GM12878 (cell line): ENCODE results near the gene APCDD1L.

Source experiments
- BHLHE40 ChIP-seq, 2 experiments: fragments of 450-650 bp in 1 of 2; IDR thresholded peaks; 2 replicates each; pipeline ENCODE4 v1.6.1; 2011 to 2017; ENCODE audit warnings: low read depth in 2 of 2, borderline replicate concordance in 1 of 2, improper control_type of control experiment in 1 of 2, low read length in 1 of 2, mild to moderate bottlenecking in 1 of 2
- BRCA1 ChIP-seq: IDR thresholded peaks from 2 replicates; pipeline ENCODE4 v1.6.1; 2011; ENCODE audit warnings: low read depth, low read length, improper control_type of control experiment
- CHD1 ChIP-seq: IDR thresholded peaks from 2 replicates; pipeline ENCODE4 v1.6.1; 2012; ENCODE audit warnings: low read depth, low read length, improper control_type of control experiment
- ESRRA ChIP-seq: IDR thresholded peaks from 2 replicates; pipeline ENCODE4 v1.6.1; 2012; ENCODE audit warnings: mild to moderate bottlenecking, low read length, improper control_type of control experiment
- POLR2A ChIP-seq: IDR thresholded peaks from 2 replicates; pipeline ENCODE4 v1.6.1; 2011; ENCODE audit warnings: low read depth, mild to moderate bottlenecking, low read length
- POLR2AphosphoS5 ChIP-seq: IDR thresholded peaks from 2 replicates; pipeline ENCODE4 v1.6.1; 2011; ENCODE audit warnings: mild to moderate bottlenecking, low read length, inconsistent platforms
- RAD21 ChIP-seq: IDR thresholded peaks from 2 replicates; pipeline ENCODE4 v1.6.1; 2011; ENCODE audit warnings: mild to moderate bottlenecking, low read depth, low read length, moderate library complexity; ENCODE audit not compliant: insufficient read depth
- SUPT20H ChIP-seq: IDR thresholded peaks from 2 replicates; pipeline ENCODE4 v1.6.1; 2011; ENCODE audit warnings: low read depth, mild to moderate bottlenecking, low read length, moderate library complexity, borderline replicate concordance; ENCODE audit not compliant: control insufficient read depth
- ZNF622 ChIP-seq: fragments of 450-650 bp; IDR thresholded peaks from 2 replicates; pipeline ENCODE4 v1.6.1; 2017; ENCODE audit warnings: mild to moderate bottlenecking, inconsistent platforms
- TF ChIP-seq, protein P1 (sequence below): fragments of 450-650 bp; IDR thresholded peaks from 2 replicates; pipeline ENCODE4 v1.6.1; 2017; ENCODE audit warnings: mild to moderate bottlenecking, moderate library complexity
- TF ChIP-seq, protein P2 (sequence below): fragments of 450-650 bp; IDR thresholded peaks from 2 replicates; pipeline ENCODE4 v1.6.1; 2018; ENCODE audit warnings: borderline replicate concordance, mild to moderate bottlenecking; ENCODE audit not compliant: partially characterized antibody
- TF ChIP-seq, protein P3 (sequence below): IDR thresholded peaks from 2 replicates; pipeline ENCODE4 v1.6.1; 2012; ENCODE audit warnings: mild to moderate bottlenecking, low read depth, low read length

DNA sequence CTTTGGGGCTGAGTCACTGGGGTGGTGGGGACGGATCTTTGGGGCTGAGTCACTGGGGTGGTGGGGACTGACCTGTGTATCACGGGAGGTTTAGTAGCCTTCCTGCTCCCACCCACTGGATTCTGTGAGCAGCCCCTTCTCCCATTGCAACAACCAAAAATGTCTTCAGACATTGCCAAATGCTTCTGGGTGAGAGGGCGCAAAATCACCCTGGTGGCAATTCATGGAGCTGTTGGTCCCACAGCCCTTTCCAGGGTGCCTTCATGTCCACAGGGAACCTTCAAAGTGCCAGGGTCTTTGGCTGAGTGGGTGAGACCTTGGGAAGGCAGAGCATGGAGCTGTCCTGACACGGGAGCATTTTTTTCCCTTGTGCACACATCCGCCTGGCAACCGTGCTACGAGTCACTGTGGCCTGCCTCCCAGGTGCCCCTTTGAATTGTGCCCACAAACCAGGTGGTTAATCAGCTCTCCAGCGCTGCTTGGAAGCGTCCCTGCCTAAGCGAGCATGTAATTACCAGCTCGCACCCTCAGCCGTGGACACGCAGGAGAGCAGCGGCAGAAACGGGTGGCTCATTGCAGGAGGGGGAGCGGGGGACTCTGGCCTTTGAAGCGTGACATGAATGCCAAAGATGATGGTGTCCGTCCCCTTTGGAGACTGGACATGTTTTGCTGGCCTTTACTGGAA lies 27.4 kb upstream of the APCDD1L start:
- TF ChIP-seq RAD21 (no peak), CHD1 (no peak), POLR2AphosphoS5 (no peak), ZNF622 (no peak), BHLHE40 (IDR thresholded peaks at IDR 0.05; ENCODE audit: borderline replicate concordance in 1 of 2, low read depth in 2 of 2, low read length in 1 of 2) (no peak), SUPT20H (no peak), POLR2A (no peak), ESRRA (no peak), BRCA1 (no peak)
- TF ChIP-seq, protein P1, sequence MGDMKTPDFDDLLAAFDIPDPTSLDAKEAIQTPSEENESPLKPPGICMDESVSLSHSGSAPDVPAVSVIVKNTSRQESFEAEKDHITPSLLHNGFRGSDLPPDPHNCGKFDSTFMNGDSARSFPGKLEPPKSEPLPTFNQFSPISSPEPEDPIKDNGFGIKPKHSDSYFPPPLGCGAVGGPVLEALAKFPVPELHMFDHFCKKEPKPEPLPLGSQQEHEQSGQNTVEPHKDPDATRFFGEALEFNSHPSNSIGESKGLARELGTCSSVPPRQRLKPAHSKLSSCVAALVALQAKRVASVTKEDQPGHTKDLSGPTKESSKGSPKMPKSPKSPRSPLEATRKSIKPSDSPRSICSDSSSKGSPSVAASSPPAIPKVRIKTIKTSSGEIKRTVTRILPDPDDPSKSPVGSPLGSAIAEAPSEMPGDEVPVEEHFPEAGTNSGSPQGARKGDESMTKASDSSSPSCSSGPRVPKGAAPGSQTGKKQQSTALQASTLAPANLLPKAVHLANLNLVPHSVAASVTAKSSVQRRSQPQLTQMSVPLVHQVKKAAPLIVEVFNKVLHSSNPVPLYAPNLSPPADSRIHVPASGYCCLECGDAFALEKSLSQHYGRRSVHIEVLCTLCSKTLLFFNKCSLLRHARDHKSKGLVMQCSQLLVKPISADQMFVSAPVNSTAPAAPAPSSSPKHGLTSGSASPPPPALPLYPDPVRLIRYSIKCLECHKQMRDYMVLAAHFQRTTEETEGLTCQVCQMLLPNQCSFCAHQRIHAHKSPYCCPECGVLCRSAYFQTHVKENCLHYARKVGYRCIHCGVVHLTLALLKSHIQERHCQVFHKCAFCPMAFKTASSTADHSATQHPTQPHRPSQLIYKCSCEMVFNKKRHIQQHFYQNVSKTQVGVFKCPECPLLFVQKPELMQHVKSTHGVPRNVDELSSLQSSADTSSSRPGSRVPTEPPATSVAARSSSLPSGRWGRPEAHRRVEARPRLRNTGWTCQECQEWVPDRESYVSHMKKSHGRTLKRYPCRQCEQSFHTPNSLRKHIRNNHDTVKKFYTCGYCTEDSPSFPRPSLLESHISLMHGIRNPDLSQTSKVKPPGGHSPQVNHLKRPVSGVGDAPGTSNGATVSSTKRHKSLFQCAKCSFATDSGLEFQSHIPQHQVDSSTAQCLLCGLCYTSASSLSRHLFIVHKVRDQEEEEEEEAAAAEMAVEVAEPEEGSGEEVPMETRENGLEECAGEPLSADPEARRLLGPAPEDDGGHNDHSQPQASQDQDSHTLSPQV: no peak
- TF ChIP-seq, protein P2, sequence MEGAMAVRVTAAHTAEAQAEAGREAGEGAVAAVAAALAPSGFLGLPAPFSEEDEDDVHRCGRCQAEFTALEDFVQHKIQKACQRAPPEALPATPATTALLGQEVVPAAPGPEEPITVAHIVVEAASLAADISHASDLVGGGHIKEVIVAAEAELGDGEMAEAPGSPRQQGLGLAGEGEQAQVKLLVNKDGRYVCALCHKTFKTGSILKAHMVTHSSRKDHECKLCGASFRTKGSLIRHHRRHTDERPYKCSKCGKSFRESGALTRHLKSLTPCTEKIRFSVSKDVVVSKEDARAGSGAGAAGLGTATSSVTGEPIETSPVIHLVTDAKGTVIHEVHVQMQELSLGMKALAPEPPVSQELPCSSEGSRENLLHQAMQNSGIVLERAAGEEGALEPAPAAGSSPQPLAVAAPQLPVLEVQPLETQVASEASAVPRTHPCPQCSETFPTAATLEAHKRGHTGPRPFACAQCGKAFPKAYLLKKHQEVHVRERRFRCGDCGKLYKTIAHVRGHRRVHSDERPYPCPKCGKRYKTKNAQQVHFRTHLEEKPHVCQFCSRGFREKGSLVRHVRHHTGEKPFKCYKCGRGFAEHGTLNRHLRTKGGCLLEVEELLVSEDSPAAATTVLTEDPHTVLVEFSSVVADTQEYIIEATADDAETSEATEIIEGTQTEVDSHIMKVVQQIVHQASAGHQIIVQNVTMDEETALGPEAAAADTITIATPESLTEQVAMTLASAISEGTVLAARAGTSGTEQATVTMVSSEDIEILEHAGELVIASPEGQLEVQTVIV: no peak
- TF ChIP-seq, protein P3, sequence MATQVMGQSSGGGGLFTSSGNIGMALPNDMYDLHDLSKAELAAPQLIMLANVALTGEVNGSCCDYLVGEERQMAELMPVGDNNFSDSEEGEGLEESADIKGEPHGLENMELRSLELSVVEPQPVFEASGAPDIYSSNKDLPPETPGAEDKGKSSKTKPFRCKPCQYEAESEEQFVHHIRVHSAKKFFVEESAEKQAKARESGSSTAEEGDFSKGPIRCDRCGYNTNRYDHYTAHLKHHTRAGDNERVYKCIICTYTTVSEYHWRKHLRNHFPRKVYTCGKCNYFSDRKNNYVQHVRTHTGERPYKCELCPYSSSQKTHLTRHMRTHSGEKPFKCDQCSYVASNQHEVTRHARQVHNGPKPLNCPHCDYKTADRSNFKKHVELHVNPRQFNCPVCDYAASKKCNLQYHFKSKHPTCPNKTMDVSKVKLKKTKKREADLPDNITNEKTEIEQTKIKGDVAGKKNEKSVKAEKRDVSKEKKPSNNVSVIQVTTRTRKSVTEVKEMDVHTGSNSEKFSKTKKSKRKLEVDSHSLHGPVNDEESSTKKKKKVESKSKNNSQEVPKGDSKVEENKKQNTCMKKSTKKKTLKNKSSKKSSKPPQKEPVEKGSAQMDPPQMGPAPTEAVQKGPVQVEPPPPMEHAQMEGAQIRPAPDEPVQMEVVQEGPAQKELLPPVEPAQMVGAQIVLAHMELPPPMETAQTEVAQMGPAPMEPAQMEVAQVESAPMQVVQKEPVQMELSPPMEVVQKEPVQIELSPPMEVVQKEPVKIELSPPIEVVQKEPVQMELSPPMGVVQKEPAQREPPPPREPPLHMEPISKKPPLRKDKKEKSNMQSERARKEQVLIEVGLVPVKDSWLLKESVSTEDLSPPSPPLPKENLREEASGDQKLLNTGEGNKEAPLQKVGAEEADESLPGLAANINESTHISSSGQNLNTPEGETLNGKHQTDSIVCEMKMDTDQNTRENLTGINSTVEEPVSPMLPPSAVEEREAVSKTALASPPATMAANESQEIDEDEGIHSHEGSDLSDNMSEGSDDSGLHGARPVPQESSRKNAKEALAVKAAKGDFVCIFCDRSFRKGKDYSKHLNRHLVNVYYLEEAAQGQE: no peak
